GM18868 (cell line): Measurements from ENCODE around the gene HHATL.

Experiments
- ATAC-seq: cut with Tn5 transposase; IDR thresholded peaks from one replicate; pipeline ENCODE4 v1.9.1; 2021; ENCODE audit warnings: mild to moderate bottlenecking, moderate library complexity; ENCODE audit not compliant: unreplicated experiment

The HHATL gene

GRCh38 chr3:42699511-42699971 is 3.1 kb downstream of the HHATL start:
- no peak for ATAC-seq

GRCh38 chr3:42698911-42699230 is 3.7 kb downstream of the HHATL start:
- no peak for ATAC-seq

DNA sequence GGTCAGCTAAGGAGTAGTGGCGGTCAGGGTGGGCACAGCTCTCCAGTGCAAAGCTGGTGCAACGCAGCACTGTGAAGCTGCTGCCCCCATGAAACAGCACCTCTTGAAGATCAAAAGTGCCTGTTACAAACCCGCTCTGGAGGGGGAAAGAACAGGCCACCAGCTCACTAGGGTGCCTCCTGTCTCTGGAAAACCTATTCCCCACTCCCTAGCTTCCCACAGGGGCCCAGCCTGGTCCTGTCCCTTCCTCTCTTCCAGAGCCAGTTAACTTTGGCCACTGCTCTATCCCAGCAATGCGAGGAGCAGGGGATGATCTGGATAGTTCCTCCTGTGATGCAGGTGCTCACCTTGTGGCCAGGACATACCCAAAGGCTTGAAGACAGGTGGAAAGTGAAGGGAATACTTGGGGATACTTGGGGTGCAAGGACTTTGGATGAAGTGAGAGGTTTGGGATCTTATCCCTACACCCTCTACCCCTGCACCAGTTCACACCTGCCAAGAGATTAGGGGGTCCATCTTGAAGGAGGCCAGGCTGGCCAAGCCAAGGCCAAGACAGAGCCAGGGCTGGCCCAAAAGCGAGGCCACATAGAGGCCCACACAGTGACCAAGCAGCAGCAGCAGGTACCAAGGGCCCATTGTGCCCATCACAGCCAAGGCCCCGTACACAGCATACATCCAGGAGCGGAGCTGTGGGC is 4.2 kb downstream of the HHATL start:
- ATAC-seq = no peak

DNA sequence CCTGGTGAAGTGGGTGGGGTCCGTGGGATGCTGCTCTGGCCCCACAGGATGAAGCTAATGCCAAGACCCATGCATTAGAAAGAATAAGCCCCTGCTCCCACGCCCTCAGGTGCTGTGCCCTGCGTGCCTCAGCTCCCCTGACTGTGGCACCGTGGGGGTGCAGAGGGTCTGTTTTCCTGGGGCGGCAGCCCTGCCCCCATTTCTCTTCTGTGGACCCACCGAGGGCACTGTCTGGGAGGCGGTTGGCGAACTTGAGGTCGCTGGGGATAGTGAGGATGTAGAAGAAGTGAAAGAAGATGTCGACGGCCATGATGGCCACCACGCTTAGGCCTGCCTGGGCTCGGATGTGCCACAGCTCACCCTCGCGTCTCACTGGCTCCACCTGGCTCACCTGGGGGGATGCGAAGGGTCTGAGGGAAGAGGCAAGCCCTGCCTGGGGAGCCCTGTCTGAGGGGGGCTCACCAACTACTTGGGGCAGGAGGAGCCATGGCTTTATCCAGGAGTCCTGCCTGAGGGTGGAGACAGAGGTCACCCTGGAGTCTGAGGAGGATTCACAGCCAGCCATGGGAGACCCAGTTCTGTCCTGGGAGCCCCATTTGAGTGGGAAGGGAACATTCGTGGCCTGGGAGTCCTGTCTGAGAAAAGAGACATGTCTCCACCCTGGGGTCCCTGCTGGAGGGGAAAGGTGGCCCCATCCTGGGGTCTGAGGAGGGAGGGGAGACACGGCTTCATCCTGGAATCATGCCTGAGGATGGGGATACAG is 5.1 kb downstream of the HHATL start:
- ATAC-seq = no peak

GRCh38 chr3:42696356-42697288 is 6.0 kb downstream of the HHATL start:
- no peak for ATAC-seq

GRCh38 chr3:42694366-42694765 is 8.2 kb downstream of the HHATL start:
- ATAC-seq = no peak

GRCh38 chr3:42693530-42693930 is 9.1 kb downstream of the HHATL start:
- no peak for ATAC-seq

- no peak for ATAC-seq
Observed at GRCh38 chr3:42692667-42693529, 9.7 kb downstream of the HHATL start.

GRCh38 chr3:42691816-42692666 is 10.6 kb downstream of the HHATL start:
- no peak for ATAC-seq

DNA sequence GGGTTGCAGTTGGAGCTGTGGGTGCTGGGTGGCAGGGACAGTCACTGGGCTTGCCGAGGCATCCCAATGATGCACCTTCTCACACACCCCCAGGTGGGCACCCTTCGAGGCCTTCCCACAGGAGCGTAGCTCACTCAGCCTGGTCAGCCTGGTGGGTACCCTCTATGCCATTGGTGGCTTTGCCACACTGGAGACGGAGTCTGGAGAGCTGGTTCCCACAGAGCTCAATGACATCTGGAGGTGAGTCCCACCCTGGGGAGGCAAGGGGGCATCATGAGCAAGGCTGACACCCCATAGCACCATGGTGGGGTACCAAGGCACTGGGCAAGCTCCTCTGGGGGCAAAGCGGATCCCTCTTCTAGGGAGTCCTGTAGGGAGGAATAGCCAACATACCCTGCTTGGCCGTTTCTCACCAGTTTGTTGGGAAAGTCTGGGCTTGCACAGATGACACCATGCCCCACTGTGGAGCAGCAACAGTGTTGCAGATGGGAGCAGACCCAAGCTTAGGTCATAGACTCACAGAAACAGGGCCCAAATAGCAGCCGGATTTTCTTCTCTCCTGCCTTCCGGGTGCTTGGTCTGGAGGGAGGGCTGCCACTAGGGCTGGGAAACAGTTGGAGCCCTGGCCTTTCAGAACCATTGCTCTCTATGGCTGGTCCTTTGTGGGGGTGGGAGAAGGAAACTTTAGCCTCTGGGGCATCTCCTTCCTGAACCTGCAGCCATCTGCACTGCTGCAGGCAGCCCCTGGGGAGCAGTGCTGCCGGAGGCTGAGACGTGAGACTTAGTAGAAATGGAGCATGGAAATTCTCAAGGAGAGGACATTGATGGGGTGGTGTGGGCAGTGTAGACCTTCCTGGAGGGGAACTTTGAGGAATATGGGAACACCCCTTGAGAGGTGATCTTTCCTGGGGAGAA is 11.6 kb downstream of the HHATL start:
- no peak for ATAC-seq

- no peak for ATAC-seq
Observed at GRCh38 chr3:42690191-42690590, 12.4 kb downstream of the HHATL start.

GRCh38 chr3:42689421-42690014 is 13.1 kb downstream of the HHATL start:
- ATAC-seq = no peak

DNA sequence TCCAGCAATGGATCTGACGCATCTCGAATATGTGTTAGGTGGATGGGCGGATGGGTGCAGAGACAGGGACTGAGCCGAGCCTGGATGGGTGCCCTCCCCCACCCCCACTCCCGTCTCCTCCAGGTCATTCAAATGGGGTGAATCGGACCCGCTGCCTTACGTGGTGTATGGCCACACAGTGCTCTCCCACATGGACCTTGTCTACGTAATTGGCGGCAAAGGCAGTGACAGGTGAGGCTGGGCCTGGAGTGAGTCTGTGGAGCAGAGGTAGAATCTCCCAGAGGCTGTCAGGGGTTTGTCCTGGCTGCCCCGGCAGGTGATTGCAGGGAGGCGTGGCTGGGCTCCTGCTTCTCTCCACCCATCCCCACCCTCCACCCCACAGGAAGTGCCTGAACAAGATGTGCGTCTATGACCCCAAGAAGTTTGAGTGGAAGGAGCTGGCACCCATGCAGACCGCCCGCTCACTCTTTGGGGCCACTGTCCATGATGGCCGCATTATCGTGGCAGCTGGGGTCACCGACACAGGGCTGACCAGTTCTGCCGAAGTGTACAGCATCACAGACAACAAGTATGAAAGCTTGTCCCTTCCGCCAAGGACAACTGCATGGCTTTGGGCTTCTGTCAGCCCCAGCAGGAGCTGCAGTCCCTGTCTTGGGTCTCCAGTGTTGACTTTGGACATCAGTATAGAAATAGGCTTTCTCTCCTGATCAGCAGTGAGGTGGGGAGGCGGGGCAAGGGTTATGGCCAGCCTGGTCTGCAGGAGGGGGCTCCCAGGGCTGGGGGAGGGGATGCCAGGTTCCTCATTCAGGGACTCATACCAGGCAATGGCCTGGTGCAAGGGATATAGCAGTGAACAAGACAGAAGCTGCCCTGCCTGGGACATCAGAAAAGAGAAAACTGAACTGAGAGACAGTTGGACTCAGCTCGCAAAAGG is 13.8 kb downstream of the HHATL start:
- ATAC-seq = no peak

- ATAC-seq = no peak
Observed at GRCh38 chr3:42688016-42688415, 14.6 kb downstream of the HHATL start.

DNA sequence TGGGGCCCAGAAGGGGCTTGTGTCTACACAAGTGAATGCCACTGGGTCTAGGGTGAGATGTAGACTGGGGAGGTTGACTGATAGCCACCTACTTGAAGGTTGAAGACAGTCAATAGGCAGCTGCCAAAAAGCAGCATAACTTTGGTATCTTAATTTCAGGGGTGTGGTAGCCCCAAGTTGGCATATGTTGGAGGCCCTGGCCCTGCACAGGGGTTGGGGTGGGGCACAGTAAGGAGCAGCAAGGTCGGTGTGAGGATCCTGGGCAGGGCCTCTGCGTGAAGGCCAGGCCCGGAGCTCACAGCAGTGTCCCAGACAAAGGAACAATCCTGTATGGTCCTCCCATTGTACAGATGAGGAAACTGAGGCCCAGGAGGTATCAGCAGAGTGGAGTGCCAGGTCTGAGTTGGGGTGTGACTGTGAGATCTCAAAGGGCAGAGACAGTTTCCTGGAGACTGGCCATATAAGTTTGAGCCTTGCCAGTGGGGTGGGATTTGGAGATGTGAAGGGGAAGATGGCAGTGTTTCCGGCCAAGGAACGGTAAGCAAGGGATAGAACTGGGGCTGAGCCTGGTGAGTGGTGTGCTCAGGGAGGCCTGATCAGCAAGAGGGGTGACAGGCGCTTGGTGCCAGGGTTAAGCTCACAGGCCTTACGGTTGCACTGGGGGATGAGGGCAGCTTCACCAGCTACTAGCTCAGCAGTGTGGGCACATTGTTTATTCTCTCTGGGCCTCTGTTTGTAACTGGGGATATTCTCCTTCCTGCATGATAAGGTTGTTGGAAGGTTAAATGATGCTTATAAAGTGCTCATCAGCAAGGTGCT is 15.6 kb downstream of the HHATL start:
- no peak for ATAC-seq
